HepG2 (cell line): ENCODE measurements around the gene PCNX1. TPM values are rescaled to one million over a fixed set of nuclear protein-coding genes. Genes with fewer than 3 reads are reported as not detected.

Experiments
- ONECUT2 ChIP-seq: sonication (generic); formaldehyde crosslinking; IDR thresholded peaks from 2 replicates; pipeline ENCODE4 v1.4.0; 2020; ENCODE audit warnings: missing genetic modification reagents
- SNAI1 ChIP-seq: sonication (generic); formaldehyde crosslinking; IDR thresholded peaks from 2 replicates; pipeline ENCODE4 v1.5.0; 2020; ENCODE audit warnings: mild to moderate bottlenecking, missing genetic modification reagents, borderline replicate concordance
- polyA plus RNA-seq, 8 experiments: library from polyadenylated mRNA; depleted of rRNA in 3 of 8; stranded (reverse) in 7 of 8; unstranded in 1 of 8; fragments of >200 nt; fragmentation: Illumina TruSeq in 4 of 8; extraction: Trizol in 4 of 8; gene quantifications; 2 replicates each; pipeline versions ENCODE4 v1.2.1 to v1.2.3, GENCODE V29; 2011 to 2016; ENCODE audit warnings: low read depth in 4 of 8, missing spikeins in 1 of 8, mixed read lengths in 1 of 8; ENCODE audit not compliant: insufficient read depth in 1 of 8
- total RNA-seq, 5 experiments: library from RNA; depleted of rRNA; stranded (reverse); fragments of >200 nt; fragmentation: Illumina TruSeq; extraction: Trizol; gene quantifications; 2 replicates each; pipeline ENCODE4 v1.2.3, GENCODE V29; 2016; ENCODE audit warnings: low read depth in 1 of 5
- TF ChIP-seq, protein P1 (sequence below): sonication (generic); formaldehyde crosslinking; IDR thresholded peaks from 2 replicates; pipeline ENCODE4 v1.5.1; 2020; ENCODE audit warnings: mild to moderate bottlenecking, missing genetic modification reagents, moderate library complexity
- TF ChIP-seq, protein P2 (sequence below): sonication (generic); formaldehyde crosslinking; IDR thresholded peaks from 2 replicates; pipeline ENCODE4 v1.9.0; 2021; ENCODE audit warnings: missing genetic modification reagents, borderline replicate concordance
- TF ChIP-seq, protein P3 (sequence below): sonication (generic); formaldehyde crosslinking; IDR thresholded peaks from 2 replicates; pipeline ENCODE4 v1.4.0; 2020; ENCODE audit warnings: missing genetic modification reagents, borderline replicate concordance
- TF ChIP-seq, protein P4 (sequence below): IDR thresholded peaks from 2 replicates; pipeline ENCODE4 v1.6.1; 2012; ENCODE audit warnings: inconsistent platforms
- TF ChIP-seq, protein P5 (sequence below): sonication (generic); formaldehyde crosslinking; IDR thresholded peaks from 2 replicates; pipeline ENCODE4 v1.4.0; 2020; ENCODE audit warnings: missing genetic modification reagents

The PCNX1 gene
- total and polyA plus RNA-seq, 2 of the 13 experiments (the other 11 are each of a cell fraction or from before 2014, with no cell fraction given), result 24.9 to 30.3 TPM

DNA sequence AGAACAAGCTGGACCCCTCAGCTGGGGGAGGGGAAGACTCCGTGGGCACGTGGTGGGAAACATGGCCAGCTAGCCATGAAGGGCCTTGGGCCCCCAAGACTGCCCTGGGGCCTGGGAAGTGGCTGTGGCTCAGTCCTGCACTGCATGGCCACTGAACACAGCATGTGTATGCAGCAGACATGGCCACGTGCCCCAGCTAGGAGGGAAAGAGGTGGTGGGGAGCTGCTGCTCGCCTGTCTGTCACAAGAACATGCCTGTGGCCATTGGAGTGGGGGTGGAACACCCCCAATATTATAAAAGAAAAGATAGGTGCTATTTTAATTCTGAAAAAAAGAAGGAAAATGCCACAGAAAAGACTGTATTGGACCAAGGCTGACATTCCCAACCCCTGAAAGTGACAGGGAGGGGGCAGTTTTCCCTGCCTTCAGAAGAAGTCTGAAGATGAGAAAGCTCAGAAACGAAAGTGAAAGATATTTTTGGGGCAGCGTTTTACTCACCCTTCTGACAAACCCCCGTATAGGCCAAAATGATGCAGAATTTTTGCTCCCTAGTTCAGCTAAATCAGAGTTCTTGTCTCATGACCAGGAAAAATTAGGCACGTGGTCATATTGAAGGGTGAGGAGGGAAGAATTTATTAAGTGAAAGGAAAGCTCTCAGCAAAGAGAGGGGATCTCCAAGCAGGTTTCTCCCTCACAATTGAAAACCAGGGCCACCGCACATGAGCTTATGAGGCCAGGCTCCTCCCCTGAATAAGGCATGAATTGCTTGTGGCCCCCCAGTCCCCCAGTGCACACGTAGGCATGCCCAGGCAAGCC is 35.2 kb upstream of the PCNX1 start (continued):
- TF ChIP-seq, protein P1, sequence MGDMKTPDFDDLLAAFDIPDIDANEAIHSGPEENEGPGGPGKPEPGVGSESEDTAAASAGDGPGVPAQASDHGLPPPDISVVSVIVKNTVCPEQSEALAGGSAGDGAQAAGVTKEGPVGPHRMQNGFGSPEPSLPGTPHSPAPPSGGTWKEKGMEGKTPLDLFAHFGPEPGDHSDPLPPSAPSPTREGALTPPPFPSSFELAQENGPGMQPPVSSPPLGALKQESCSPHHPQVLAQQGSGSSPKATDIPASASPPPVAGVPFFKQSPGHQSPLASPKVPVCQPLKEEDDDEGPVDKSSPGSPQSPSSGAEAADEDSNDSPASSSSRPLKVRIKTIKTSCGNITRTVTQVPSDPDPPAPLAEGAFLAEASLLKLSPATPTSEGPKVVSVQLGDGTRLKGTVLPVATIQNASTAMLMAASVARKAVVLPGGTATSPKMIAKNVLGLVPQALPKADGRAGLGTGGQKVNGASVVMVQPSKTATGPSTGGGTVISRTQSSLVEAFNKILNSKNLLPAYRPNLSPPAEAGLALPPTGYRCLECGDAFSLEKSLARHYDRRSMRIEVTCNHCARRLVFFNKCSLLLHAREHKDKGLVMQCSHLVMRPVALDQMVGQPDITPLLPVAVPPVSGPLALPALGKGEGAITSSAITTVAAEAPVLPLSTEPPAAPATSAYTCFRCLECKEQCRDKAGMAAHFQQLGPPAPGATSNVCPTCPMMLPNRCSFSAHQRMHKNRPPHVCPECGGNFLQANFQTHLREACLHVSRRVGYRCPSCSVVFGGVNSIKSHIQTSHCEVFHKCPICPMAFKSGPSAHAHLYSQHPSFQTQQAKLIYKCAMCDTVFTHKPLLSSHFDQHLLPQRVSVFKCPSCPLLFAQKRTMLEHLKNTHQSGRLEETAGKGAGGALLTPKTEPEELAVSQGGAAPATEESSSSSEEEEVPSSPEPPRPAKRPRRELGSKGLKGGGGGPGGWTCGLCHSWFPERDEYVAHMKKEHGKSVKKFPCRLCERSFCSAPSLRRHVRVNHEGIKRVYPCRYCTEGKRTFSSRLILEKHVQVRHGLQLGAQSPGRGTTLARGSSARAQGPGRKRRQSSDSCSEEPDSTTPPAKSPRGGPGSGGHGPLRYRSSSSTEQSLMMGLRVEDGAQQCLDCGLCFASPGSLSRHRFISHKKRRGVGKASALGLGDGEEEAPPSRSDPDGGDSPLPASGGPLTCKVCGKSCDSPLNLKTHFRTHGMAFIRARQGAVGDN (CRISPR knock-in tag), result peak; percentile 60
- TF ChIP-seq, protein P2, sequence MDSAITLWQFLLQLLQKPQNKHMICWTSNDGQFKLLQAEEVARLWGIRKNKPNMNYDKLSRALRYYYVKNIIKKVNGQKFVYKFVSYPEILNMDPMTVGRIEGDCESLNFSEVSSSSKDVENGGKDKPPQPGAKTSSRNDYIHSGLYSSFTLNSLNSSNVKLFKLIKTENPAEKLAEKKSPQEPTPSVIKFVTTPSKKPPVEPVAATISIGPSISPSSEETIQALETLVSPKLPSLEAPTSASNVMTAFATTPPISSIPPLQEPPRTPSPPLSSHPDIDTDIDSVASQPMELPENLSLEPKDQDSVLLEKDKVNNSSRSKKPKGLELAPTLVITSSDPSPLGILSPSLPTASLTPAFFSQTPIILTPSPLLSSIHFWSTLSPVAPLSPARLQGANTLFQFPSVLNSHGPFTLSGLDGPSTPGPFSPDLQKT (CRISPR knock-in tag), result no peak
- TF ChIP-seq SNAI1 (CRISPR knock-in tag), result no peak
- TF ChIP-seq, protein P3, sequence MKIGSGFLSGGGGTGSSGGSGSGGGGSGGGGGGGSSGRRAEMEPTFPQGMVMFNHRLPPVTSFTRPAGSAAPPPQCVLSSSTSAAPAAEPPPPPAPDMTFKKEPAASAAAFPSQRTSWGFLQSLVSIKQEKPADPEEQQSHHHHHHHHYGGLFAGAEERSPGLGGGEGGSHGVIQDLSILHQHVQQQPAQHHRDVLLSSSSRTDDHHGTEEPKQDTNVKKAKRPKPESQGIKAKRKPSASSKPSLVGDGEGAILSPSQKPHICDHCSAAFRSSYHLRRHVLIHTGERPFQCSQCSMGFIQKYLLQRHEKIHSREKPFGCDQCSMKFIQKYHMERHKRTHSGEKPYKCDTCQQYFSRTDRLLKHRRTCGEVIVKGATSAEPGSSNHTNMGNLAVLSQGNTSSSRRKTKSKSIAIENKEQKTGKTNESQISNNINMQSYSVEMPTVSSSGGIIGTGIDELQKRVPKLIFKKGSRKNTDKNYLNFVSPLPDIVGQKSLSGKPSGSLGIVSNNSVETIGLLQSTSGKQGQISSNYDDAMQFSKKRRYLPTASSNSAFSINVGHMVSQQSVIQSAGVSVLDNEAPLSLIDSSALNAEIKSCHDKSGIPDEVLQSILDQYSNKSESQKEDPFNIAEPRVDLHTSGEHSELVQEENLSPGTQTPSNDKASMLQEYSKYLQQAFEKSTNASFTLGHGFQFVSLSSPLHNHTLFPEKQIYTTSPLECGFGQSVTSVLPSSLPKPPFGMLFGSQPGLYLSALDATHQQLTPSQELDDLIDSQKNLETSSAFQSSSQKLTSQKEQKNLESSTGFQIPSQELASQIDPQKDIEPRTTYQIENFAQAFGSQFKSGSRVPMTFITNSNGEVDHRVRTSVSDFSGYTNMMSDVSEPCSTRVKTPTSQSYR (CRISPR knock-in tag), result 0 out of 2 replicates have a peak, but pooled peaks have one; percentile 25
- TF ChIP-seq, protein P4, sequence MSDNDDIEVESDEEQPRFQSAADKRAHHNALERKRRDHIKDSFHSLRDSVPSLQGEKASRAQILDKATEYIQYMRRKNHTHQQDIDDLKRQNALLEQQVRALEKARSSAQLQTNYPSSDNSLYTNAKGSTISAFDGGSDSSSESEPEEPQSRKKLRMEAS, result 0 out of 2 replicates have a peak, but pooled peaks have one; percentile 23
- no peak for TF ChIP-seq ONECUT2 (CRISPR knock-in tag)
- TF ChIP-seq, protein P5, sequence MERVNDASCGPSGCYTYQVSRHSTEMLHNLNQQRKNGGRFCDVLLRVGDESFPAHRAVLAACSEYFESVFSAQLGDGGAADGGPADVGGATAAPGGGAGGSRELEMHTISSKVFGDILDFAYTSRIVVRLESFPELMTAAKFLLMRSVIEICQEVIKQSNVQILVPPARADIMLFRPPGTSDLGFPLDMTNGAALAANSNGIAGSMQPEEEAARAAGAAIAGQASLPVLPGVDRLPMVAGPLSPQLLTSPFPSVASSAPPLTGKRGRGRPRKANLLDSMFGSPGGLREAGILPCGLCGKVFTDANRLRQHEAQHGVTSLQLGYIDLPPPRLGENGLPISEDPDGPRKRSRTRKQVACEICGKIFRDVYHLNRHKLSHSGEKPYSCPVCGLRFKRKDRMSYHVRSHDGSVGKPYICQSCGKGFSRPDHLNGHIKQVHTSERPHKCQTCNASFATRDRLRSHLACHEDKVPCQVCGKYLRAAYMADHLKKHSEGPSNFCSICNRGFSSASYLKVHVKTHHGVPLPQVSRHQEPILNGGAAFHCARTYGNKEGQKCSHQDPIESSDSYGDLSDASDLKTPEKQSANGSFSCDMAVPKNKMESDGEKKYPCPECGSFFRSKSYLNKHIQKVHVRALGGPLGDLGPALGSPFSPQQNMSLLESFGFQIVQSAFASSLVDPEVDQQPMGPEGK (CRISPR knock-in tag), result 0 out of 2 replicates have a peak, but pooled peaks have one; percentile 39
